CD4-positive, alpha-beta T cell treated with Interferon gamma for 1 hour (primary cell): ENCODE results near the gene MXD3.

Experiments
- DNase-seq: peaks from one replicate; pipeline ENCODE4 v3.0.0-alpha.2; 2020

Gene MXD3

GRCh38 chr5:177302354-177303110, 9.2 kb downstream of the MXD3 start:
- DNase-seq = no peak

DNA sequence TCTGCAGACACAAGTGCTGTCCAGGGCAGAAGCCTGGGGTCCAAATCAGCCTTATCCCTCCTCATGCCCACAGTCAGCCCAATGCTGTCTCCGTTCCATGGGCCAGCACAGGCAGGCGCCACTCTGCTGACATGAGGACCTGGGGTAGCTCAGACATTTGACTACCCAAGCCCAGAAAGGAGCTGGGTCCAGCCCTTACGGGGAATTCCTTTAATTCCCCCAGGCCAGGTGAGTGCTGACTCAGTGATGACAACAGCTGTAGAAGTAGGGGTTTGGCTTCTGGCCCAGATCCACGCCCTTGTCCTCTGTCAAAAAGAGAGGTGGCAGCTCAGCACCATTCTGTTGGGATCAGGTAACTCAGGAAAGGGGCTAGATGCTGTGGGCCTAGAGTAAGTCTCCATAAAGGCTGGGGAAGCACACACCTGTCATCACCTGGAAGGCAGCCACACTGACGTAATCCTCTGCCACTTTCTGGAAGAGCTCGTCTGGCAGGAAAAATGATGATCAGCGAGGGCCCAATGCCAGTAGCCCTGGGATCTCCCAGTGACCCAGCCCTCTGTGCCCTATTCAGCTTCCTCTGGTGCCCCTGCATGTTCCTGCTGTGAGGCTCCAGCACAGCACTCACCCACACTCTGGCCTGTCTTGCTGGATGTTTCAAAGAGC, 10.1 kb downstream of the MXD3 start:
- DNase-seq = no peak

DNA sequence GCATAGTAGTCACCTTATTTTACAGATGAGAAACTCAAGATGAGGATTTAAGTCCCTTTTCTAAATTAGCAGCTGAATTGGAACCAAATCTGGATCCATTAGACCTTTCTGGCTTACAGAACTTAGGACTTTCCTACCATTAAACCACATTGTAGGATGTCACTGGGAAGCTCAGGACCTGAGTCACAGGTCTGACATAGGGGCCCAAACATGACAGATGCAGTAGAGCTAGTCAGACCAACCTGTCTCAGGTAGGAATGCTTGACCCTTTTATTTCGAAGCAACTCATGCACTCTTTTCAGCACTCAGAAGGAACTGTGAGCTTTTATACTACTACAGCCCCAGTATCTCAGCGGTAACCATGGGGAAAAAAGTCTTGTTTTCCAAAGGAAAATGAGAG, 10.7 kb downstream of the MXD3 start:
- DNase-seq = no peak

GRCh38 chr5:177300236-177300880, 11.3 kb downstream of the MXD3 start:
- DNase-seq = peak; percentile 79

- no peak for DNase-seq
Observed at GRCh38 chr5:177299697-177300096, 12.0 kb downstream of the MXD3 start.

DNA sequence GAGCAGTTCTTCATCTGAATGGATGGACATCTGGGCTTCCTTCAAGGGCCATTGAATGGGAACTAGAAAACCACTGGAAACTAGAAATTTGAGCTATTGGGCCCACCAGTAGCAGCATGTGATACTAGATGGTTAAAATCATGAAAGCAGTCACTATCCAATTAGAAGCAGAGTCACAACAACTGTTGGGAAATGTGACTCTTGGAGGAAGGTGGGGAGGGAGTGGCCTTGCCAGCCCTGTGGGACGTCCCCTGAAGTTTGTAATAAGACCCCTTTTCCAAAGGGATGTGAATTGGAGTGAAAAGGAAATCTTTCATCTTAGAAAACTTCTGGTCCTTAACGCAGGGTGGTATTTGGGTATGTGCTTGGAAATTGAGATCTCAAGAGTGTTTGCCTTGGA, 13.8 kb downstream of the MXD3 start:
- DNase-seq = no peak

DNA sequence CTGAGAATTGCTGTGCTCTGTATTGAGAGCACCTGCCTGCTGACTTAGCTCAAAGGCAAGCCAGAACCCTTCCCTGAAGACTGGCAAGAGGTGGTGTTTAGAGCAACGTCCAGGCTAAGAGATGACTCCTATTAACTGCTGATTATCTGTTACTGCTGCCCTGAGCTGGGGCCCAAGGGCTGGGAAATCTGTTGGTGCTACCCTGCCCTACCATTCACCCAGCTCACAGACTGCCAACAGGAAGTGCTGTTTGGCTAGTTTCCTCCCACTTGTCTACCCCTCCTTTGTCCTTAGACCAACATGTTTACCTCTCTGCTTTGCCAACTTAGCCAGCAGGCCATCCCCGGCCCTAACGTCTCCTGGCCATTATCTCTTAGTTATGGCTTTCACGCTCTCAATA, 15.1 kb downstream of the MXD3 start:
- DNase-seq = no peak

GRCh38 chr5:177295924-177296323, 15.8 kb downstream of the MXD3 start:
- no peak for DNase-seq

- no peak for DNase-seq
Observed at GRCh38 chr5:177294632-177295031, 17.1 kb downstream of the MXD3 start.

DNA sequence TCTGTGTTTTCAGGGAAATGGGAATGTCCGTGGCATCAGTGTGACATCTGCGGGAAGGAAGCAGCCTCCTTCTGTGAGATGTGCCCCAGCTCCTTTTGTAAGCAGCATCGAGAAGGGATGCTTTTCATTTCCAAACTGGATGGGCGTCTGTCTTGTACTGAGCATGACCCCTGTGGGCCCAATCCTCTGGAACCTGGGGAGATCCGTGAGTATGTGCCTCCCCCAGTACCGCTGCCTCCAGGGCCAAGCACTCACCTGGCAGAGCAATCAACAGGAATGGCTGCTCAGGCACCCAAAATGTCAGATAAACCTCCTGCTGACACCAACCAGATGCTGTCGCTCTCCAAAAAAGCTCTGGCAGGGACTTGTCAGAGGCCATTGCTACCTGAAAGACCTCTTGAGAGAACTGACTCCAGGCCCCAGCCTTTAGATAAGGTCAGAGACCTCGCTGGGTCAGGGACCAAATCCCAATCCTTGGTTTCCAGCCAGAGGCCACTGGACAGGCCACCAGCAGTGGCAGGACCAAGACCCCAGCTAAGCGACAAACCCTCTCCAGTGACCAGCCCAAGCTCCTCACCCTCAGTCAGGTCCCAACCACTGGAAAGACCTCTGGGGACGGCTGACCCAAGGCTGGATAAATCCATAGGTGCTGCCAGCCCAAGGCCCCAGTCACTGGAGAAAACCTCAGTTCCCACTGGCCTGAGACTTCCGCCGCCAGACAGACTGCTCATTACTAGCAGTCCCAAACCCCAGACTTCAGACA, 17.7 kb downstream of the MXD3 start:
- no peak for DNase-seq

- DNase-seq = no peak
Observed at GRCh38 chr5:177291735-177292134, 20.0 kb downstream of the MXD3 start.

GRCh38 chr5:177290816-177291596, 20.7 kb downstream of the MXD3 start:
- no peak for DNase-seq

DNA sequence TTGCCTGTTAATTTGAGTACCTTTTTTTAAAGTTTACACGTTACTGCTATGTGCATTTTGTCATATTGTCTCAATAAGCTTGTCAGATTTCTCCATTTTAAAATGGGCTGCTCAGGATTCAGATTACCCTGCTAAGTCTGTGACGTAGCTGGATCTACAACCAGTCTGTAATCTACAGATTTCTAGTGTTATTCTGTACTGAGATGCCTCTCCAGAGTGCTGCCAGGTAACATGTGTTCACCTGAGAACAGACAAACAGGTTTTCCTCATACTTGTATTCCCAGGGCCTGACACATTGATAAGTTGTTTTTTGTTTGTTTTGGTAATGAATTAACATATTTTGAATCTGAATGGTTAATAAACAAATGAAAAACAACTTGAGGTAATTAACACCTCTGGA, 23.5 kb downstream of the MXD3 start:
- DNase-seq = no peak

GRCh38 chr5:177276886-177277285, 34.8 kb downstream of the MXD3 start:
- no peak for DNase-seq

DNA sequence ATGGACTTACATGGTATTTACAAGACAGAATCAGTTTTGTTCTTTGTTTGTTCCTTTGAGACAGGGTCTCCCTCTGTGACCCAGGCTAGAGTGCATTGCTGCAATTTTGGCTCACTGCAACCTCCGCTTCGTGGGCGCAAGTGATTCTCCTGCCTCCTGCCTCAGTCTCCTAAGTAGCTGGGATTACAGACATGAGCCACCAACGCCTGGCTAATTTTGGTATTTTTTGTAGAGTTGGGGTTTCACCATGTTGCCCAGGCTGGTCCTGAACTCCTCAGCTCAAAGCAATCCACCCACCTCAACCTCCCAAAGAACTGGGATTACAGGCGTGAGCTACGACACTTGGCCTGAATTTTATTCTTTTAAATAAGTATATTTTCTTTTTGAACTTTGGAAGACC, 35.8 kb downstream of the MXD3 start:
- no peak for DNase-seq

GRCh38 chr5:177271113-177271512, 40.6 kb downstream of the MXD3 start:
- DNase-seq = no peak

DNA sequence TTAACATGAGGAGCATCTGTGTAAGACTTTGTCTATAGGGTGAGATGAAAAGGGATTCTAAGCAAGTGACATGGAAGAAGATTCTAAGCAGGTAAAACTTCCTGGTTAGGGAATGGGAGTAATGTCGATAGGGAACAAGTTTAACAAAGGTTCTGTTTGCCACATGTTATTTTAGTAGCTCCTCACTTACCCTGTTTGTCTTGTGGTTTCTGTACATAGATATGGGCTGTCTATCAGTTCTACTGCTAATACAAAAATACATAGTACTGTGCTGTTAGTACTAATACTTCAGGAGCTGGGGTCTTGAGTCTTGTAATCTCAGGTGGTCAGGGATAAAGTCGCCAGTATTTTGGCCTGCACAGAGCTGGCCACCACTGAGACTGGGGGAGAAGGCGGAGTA, 41.0 kb downstream of the MXD3 start:
- DNase-seq = no peak

GRCh38 chr5:177269976-177270375, 41.7 kb downstream of the MXD3 start:
- DNase-seq = no peak

DNA sequence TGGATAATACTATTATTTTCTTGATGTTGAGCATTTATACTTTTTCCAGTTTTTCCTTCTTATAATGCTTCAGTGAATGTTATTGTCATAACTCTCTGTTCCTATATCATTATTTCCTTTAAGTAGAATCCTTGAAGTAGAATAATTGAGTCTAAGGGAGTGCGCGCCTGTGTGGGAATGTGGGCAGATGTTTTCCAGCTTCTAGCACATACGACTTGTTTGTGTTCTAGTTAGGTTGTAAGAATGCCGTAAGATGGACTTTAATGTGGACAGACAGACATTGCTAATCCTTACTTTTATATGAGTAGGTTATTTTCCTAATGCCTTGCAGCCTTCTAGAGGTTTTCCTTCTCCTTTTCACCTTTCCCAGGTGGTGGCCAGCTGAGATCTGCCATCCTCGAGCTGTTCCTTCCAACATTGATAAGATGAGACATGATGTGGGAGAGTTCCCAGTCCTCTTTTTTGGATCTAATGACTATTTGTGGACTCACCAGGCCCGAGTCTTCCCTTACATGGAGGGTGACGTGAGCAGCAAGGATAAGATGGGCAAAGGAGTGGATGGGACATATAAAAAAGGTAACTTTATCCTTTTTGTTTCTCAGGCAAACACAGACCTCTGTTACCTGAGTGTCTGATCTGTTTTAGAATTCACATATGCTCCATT, 42.3 kb downstream of the MXD3 start:
- DNase-seq = no peak

DNA sequence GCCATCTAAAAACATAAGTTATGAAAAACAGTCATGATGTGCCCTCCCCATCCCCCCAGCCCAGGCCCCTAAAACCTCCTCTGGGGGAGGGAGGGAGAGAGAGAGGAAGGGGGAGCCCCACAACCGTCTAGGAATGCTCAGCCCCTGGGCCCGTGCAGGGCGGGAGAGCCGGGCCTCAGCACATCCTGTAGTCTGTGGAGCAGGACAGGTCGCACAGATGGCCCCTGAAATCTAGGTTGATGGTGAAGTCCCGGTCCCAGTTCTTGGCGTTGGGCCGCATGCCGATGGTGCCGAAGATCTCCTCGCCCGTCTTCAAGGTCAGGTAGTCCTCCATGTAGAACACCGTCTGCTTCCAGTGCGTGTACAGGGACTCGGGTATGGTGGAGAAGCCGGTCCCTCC, 46.3 kb downstream of the MXD3 start:
- no peak for DNase-seq

GRCh38 chr5:177264178-177264577, 47.5 kb downstream of the MXD3 start:
- no peak for DNase-seq

GRCh38 chr5:177261510-177261909, 50.2 kb downstream of the MXD3 start:
- no peak for DNase-seq
